ENCODE results near the gene TMEM60.

GRCh38 chr7:77746164-77746823, 51.9 kb downstream of the TMEM60 start:
- TF ChIP-seq CTCF (IDR thresholded peaks at IDR 0.05) (no peak), POLR2A (IDR thresholded peaks at IDR 0.05) (no peak)

Measured in thyroid gland (tissue), 4 donors.